IMR-90 (cell line): ENCODE results near the gene ZNF248. TPM values are rescaled to one million over a fixed set of nuclear protein-coding genes. Genes with fewer than 3 reads are reported as not detected.

Source experiments
- ATAC-seq: fragments of 200-7000 bp; cut with Tn5 transposase; 2 replicates; pipeline ENCODE4 v1.9.1; 2020; ENCODE audit warnings: low read depth, mild to moderate bottlenecking, moderate library complexity
- BruUV-seq: library from RNA; stranded (reverse); fragments of 400-500 nt; replicated peaks from 2 replicates; lab custom pipeline; 2021; lab: Mats Ljungman, UMichigan
- CTCF ChIA-PET: fragments of 300-600 bp; formaldehyde crosslinking; extraction: SDS; loops from one replicate; lab custom pipeline; 2021; ENCODE audit warnings: antibody characterized with exemption; lab: Yijun Ruan, JAX
- POLR2A ChIA-PET: fragments of 300-600 bp; sonication (Branson Sonifier 250); formaldehyde crosslinking; loops from one replicate; lab custom pipeline; 2022; ENCODE audit warnings: antibody characterized with exemption; ENCODE audit not compliant: unreplicated experiment; lab: Charles Lee
- DNase-seq: peaks from one replicate; pipeline ENCODE4 v3.0.0; 2013
- H2AFZ ChIP-seq: replicated peaks from 2 replicates; pipeline ENCODE3; 2013; ENCODE audit warnings: low read length, mild to moderate bottlenecking; ENCODE audit not compliant: poor library complexity
- H2AK5ac ChIP-seq: 2 replicates; pipeline ENCODE4 v1.6.1; 2013; ENCODE audit warnings: low read depth, low read length, inconsistent platforms
- H2AK9ac ChIP-seq: replicated peaks from 2 replicates; pipeline ENCODE3; 2013; ENCODE audit warnings: mild to moderate bottlenecking, low read depth, low read length, moderate library complexity; ENCODE audit not compliant: poor library complexity
- H2BK120ac ChIP-seq: 2 replicates; pipeline ENCODE4 v1.6.1; 2013; ENCODE audit warnings: low read depth, low read length, inconsistent platforms
- H2BK15ac ChIP-seq: 3 replicates; pipeline ENCODE4 v1.6.1; 2013; ENCODE audit warnings: low read depth, low read length, inconsistent platforms
- H2BK20ac ChIP-seq: 2 replicates; pipeline ENCODE4 v1.6.1; 2013; ENCODE audit warnings: low read depth, mild to moderate bottlenecking, inconsistent platforms, low read length, moderate library complexity
- H2BK5ac ChIP-seq: 2 replicates; pipeline ENCODE4 v1.6.1; 2013; ENCODE audit warnings: mild to moderate bottlenecking, low read depth, low read length, inconsistent platforms; ENCODE audit not compliant: poor library complexity, severe bottlenecking
- H3K14ac ChIP-seq: replicated peaks from 2 replicates; pipeline ENCODE4 v1.6.1; 2013; ENCODE audit warnings: low read depth, low read length, inconsistent platforms
- H3K18ac ChIP-seq: 2 replicates; pipeline ENCODE4 v1.6.1; 2013; ENCODE audit warnings: low read depth, low read length, control low read depth
- H3K23ac ChIP-seq: 2 replicates; pipeline ENCODE4 v1.6.1; 2013; ENCODE audit warnings: low read depth, low read length, inconsistent platforms
- H3K27ac ChIP-seq: 2 replicates; pipeline ENCODE4 v1.5.1; 2013; ENCODE audit warnings: mild to moderate bottlenecking, control low read depth, low read length; ENCODE audit not compliant: insufficient read depth
- H3K27me3 ChIP-seq: 2 replicates; pipeline ENCODE4 v1.6.1; 2013; ENCODE audit warnings: low read length; ENCODE audit not compliant: control insufficient read depth, insufficient read depth
- H3K36me3 ChIP-seq: 2 replicates; pipeline ENCODE4 v1.6.1; 2013; ENCODE audit warnings: low read length, mixed read lengths; ENCODE audit not compliant: control insufficient read depth, insufficient read depth
- H3K4ac ChIP-seq: 2 replicates; pipeline ENCODE4 v1.6.1; 2013; ENCODE audit warnings: low read depth, low read length, inconsistent platforms
- H3K4me1 ChIP-seq: 2 replicates; pipeline ENCODE4 v1.6.1; 2013; ENCODE audit warnings: low read length, mixed read lengths; ENCODE audit not compliant: control insufficient read depth, insufficient read depth
- H3K4me2 ChIP-seq: 2 replicates; pipeline ENCODE4 v1.6.1; 2013; ENCODE audit warnings: low read depth, mild to moderate bottlenecking, control low read depth, low read length, moderate library complexity
- H3K4me3 ChIP-seq: 2 replicates; pipeline ENCODE4 v1.5.1; 2013; ENCODE audit warnings: low read depth, mild to moderate bottlenecking, control low read depth, low read length, moderate library complexity; ENCODE audit not compliant: insufficient read depth
- H3K56ac ChIP-seq: 2 replicates; pipeline ENCODE4 v1.6.1; 2013; ENCODE audit warnings: low read length, inconsistent platforms; ENCODE audit not compliant: insufficient read depth; ENCODE audit errors: extremely low read depth
- H3K79me1 ChIP-seq, 2 experiments: 2 replicates each; pipeline ENCODE4 v1.6.1; 2013; ENCODE audit warnings: low read length in 2 of 2, inconsistent platforms in 1 of 2, low read depth in 1 of 2
- H3K9ac ChIP-seq: 2 replicates; pipeline ENCODE4 v1.6.1; 2013; ENCODE audit warnings: low read depth, low read length, control low read depth
- H3K9me1 ChIP-seq: 2 replicates; pipeline ENCODE4 v1.6.1; 2013; ENCODE audit warnings: low read length, inconsistent platforms; ENCODE audit not compliant: insufficient read depth
- H3K9me3 ChIP-seq: 2 replicates; pipeline ENCODE4 v1.6.1; 2013; ENCODE audit warnings: low read length; ENCODE audit not compliant: control insufficient read depth, insufficient read depth
- H4K20me1 ChIP-seq: 2 replicates; pipeline ENCODE4 v1.6.1; 2013; ENCODE audit warnings: low read length, inconsistent platforms; ENCODE audit not compliant: insufficient read depth
- H4K5ac ChIP-seq: 2 replicates; pipeline ENCODE4 v1.6.1; 2013; ENCODE audit warnings: mild to moderate bottlenecking, low read depth, low read length, control low read depth
- H4K8ac ChIP-seq, 2 experiments: 2 replicates each; pipeline ENCODE4 v1.6.1; 2013; ENCODE audit warnings: low read depth in 2 of 2, low read length in 2 of 2, control low read depth in 1 of 2, inconsistent platforms in 1 of 2
- H4K91ac ChIP-seq: 2 replicates; pipeline ENCODE4 v1.6.1; 2013; ENCODE audit warnings: low read depth, low read length, inconsistent platforms; ENCODE audit not compliant: insufficient read depth
- BHLHE40 ChIP-seq: fragments of 150-350 bp; IDR thresholded peaks from 2 replicates; pipeline ENCODE4 v1.6.1; 2016; ENCODE audit warnings: mild to moderate bottlenecking, low read depth, low read length
- CHD1 ChIP-seq: IDR thresholded peaks from 2 replicates; pipeline ENCODE4 v1.6.1; 2012; ENCODE audit warnings: low read depth, low read length, improper control_type of control experiment
- MAFK ChIP-seq: IDR thresholded peaks from 2 replicates; pipeline ENCODE4 v1.6.1; 2012; ENCODE audit warnings: low read depth, low read length, improper control_type of control experiment
- MAZ ChIP-seq: IDR thresholded peaks from 2 replicates; pipeline ENCODE4 v1.6.1; 2012; ENCODE audit warnings: low read depth, mild to moderate bottlenecking, low read length, improper control_type of control experiment, moderate library complexity, borderline replicate concordance
- MXI1 ChIP-seq: IDR thresholded peaks from 2 replicates; pipeline ENCODE4 v1.6.1; 2012; ENCODE audit warnings: low read depth, mild to moderate bottlenecking, low read length, moderate library complexity, borderline replicate concordance
- NFE2L2 ChIP-seq: fragments of 150-350 bp; IDR thresholded peaks from 2 replicates; pipeline ENCODE4 v1.6.1; 2016; ENCODE audit warnings: low read depth, mild to moderate bottlenecking, low read length
- POLR2A ChIP-seq: IDR thresholded peaks from 2 replicates; pipeline ENCODE4 v1.6.1; 2012; ENCODE audit warnings: mild to moderate bottlenecking, low read depth, low read length
- RAD21 ChIP-seq: IDR thresholded peaks from 2 replicates; pipeline ENCODE4 v1.6.1; 2012; ENCODE audit warnings: low read length, improper control_type of control experiment
- RCOR1 ChIP-seq: IDR thresholded peaks from 2 replicates; pipeline ENCODE4 v1.6.1; 2012; ENCODE audit warnings: mild to moderate bottlenecking, low read length, improper control_type of control experiment; ENCODE audit not compliant: insufficient replicate concordance
- RFX5 ChIP-seq: IDR thresholded peaks from 2 replicates; pipeline ENCODE4 v1.8.0; 2012; ENCODE audit warnings: low read depth, mild to moderate bottlenecking, low read length, moderate library complexity
- SMC3 ChIP-seq: fragments of 150-350 bp; IDR thresholded peaks from 2 replicates; pipeline ENCODE4 v1.6.1; 2016; ENCODE audit warnings: low read depth, mild to moderate bottlenecking, antibody characterized with exemption, low read length, moderate library complexity
- WGBS, 2 experiments: methylation state at CpG; one replicate each; pipeline versions ENCODE4 v1.1.5 to v1.1.7; 2013; ENCODE audit warnings: missing lambda C conversion rate in 2 of 2; ENCODE audit not compliant: insufficient read length in 1 of 2; ENCODE audit errors: extremely low coverage in 2 of 2; 5-methylcytosine and 5-hydroxymethylcytosine counted together
- dilution Hi-C: fragments of 300-500 bp; cut with HindIII; formaldehyde crosslinking; loops from one replicate; pipeline ENCODE4 v1.14.3; 2018; ENCODE audit warnings: low sequenced_read_pairs; ENCODE audit not compliant: unreplicated experiment
- in situ Hi-C: fragments of 300-500 bp; cut with MboI; formaldehyde crosslinking; loops from 3 replicates; pipeline ENCODE4 v1.14.3; 2019; ENCODE audit warnings: low sequenced_read_pairs, inconsistent platforms, mixed read lengths
- intact Hi-C: fragments of 100-400 bp; cut with micrococcal nuclease; formaldehyde crosslinking; loops from 2 replicates; pipeline ENCODE4 v1.10.0; 2022
- polyA plus RNA-seq, 3 experiments: library from polyadenylated mRNA; depleted of rRNA; stranded (reverse); fragments of >200 nt; gene quantifications; 2 replicates each; pipeline ENCODE4 v1.2.3, GENCODE V29; 2012; ENCODE audit warnings: low replicate concordance in 1 of 3
- total RNA-seq: library from RNA; depleted of rRNA; stranded (reverse); fragments of >200 nt; gene quantifications from 2 replicates; pipeline ENCODE4 v1.2.3, GENCODE V29; 2012
- TF ChIP-seq, protein P1 (sequence below): fragments of 150-350 bp; IDR thresholded peaks from 2 replicates; pipeline ENCODE4 v1.6.1; 2016; ENCODE audit warnings: low read depth, mild to moderate bottlenecking, low read length, moderate library complexity, borderline replicate concordance
- TF ChIP-seq, protein P2 (sequence below): fragments of 150-350 bp; IDR thresholded peaks from 2 replicates; pipeline ENCODE4 v1.6.1; 2017; ENCODE audit warnings: mild to moderate bottlenecking, antibody characterized with exemption, low read length, low read depth

The ZNF248 gene
- total and polyA plus RNA-seq, 2 of the 4 experiments (the other 2 are of a cell fraction), result 5.1 to 5.7 TPM

DNA sequence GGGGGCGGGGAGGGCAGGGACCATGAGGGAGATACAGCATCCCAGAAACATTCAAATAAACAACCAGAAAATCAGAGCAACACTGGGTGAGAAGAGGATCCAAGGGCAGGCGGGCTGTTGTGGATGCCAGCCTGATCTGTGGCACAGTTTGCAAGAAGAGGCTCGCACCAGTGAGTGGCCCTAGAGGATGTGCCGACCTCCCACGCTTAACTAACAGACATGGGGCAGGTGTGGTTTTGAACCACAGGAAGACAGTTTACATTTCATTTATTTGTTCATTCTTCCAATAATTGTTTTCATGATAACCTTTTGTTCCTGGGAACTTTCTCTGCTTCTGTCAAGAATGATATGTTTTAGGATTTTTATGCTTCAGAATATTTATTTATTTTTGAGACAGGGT lies 115.6 kb downstream of the ZNF248 start:
- intact Hi-C loops (no loop called here), dilution Hi-C loops (no loop called here), in situ Hi-C loops (no loop called here)
- Histone ChIP-seq H3K27me3 (no peaks in the 10 kb centered on the region), H3K79me1 (no peaks in the 10 kb centered on the region), H4K8ac (no peak overlapping the region), H2BK20ac (no peak overlapping the region), H2AK9ac (no peak overlapping the region), H3K23ac (no peak overlapping the region), H4K20me1 (no peaks in the 10 kb centered on the region), H3K18ac (no peak overlapping the region), H3K4ac (no peak overlapping the region), H2BK5ac (no peak overlapping the region), H3K9ac (no peak overlapping the region), H4K91ac (no peak overlapping the region), H3K4me1 (no peaks in the 10 kb centered on the region), H2AFZ (no peak overlapping the region), H3K14ac (no peak overlapping the region), H2BK120ac (no peak overlapping the region), H3K56ac (no peak overlapping the region), H2AK5ac (no peak overlapping the region), H3K9me1 (no peaks in the 10 kb centered on the region), H3K4me2 (no peak overlapping the region), H4K5ac (no peak overlapping the region), H3K27ac (no peak overlapping the region), H3K36me3 (no peaks in the 10 kb centered on the region), H3K4me3 (no peak overlapping the region), H3K9me3 (peaks cover 21% of the 10 kb centered on the region; the same call in 1 of the 2 replicates), H2BK15ac (no peak overlapping the region)
- CTCF ChIA-PET, result no interaction called here
- no peak for DNase-seq
- BruUV-seq, result no TSS peak
- POLR2A ChIA-PET, result no interaction called here
- WGBS, 2 experiments, result no CpG with 5 or more reads among the region's 5 CpGs
- ATAC-seq, result no peak
- TF ChIP-seq BHLHE40 (no peak), CHD1 (no peak), SMC3 (no peak), RFX5 (no peak), MAZ (no peak), RAD21 (no peak), MAFK (no peak), RCOR1 (no peak), MXI1 (no peak), NFE2L2 (no peak), POLR2A (no peak)
- TF ChIP-seq, protein P1, sequence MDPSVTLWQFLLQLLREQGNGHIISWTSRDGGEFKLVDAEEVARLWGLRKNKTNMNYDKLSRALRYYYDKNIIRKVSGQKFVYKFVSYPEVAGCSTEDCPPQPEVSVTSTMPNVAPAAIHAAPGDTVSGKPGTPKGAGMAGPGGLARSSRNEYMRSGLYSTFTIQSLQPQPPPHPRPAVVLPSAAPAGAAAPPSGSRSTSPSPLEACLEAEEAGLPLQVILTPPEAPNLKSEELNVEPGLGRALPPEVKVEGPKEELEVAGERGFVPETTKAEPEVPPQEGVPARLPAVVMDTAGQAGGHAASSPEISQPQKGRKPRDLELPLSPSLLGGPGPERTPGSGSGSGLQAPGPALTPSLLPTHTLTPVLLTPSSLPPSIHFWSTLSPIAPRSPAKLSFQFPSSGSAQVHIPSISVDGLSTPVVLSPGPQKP, result no peak
- TF ChIP-seq, protein P2, sequence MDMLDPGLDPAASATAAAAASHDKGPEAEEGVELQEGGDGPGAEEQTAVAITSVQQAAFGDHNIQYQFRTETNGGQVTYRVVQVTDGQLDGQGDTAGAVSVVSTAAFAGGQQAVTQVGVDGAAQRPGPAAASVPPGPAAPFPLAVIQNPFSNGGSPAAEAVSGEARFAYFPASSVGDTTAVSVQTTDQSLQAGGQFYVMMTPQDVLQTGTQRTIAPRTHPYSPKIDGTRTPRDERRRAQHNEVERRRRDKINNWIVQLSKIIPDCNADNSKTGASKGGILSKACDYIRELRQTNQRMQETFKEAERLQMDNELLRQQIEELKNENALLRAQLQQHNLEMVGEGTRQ, result no peak
